SH-SY5Y (cell line): ENCODE data around the gene CBLB.

ENCODE experiments used
- GATA2 ChIP-seq: IDR thresholded peaks from 2 replicates; pipeline ENCODE4 v1.6.1; 2011; ENCODE audit warnings: mild to moderate bottlenecking, low read depth, low read length
- GATA3 ChIP-seq: IDR thresholded peaks from 2 replicates; pipeline ENCODE4 v1.6.1; 2011; ENCODE audit warnings: low read depth, mild to moderate bottlenecking, low read length, moderate library complexity

DNA sequence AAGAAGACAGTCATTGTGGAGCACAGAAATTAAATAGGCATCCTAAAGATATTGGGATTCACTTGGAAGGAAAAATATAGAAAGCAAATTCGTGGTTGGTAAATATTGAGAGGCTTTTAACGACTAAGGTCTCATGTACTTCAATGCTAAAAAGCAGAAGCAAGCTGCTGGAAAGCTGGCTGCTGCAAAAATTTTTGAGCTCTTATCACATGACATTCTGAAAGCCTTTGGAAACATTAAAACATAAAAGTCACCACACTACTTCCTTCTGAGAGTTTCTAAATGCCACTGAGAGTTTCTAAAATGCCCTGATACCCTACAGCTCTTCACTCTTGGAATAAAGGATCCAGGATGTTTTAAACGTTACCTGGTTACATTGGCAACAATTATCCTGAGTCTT lies 39.0 kb upstream of the CBLB start:
- TF ChIP-seq GATA2 (no peak), GATA3 (no peak)
